Liver (tissue), 9 donors: Measurements from ENCODE around the gene HSD3B7. TPM values are rescaled to one million over a fixed set of nuclear protein-coding genes. Genes with fewer than 3 reads are reported as not detected.

ENCODE experiments used
- DNase-seq: peaks from one replicate; pipeline ENCODE4 v3.0.0-alpha.2; 2017; ENCODE audit warnings: low spot score
- H3K27ac ChIP-seq, 2 donors: one replicate each; pipeline ENCODE4 v1.7.0; 2013; ENCODE audit warnings: inconsistent platforms in 2 of 2, low read length in 2 of 2, control low read depth in 1 of 2, low read depth in 1 of 2, mild to moderate bottlenecking in 1 of 2
- H3K27me3 ChIP-seq, 4 donors: one replicate each; pipeline versions ENCODE4 v1.6.1 to v1.7.0; 2013; ENCODE audit warnings: low read length in 3 of 4, inconsistent platforms in 1 of 4, mild to moderate bottlenecking in 1 of 4, moderate library complexity in 1 of 4; ENCODE audit not compliant: control insufficient read depth in 4 of 4, insufficient read depth in 4 of 4
- H3K36me3 ChIP-seq, 4 donors: one replicate each; pipeline versions ENCODE4 v1.6.1 to v1.7.0; 2013; ENCODE audit warnings: low read length in 3 of 4, mild to moderate bottlenecking in 3 of 4, low read depth in 1 of 4, moderate library complexity in 1 of 4; ENCODE audit not compliant: control insufficient read depth in 4 of 4, insufficient read depth in 3 of 4
- H3K4me1 ChIP-seq, 4 donors: one replicate each; pipeline versions ENCODE4 v1.6.1 to v1.7.0; 2013; ENCODE audit warnings: low read length in 3 of 4, mild to moderate bottlenecking in 3 of 4, moderate library complexity in 1 of 4; ENCODE audit not compliant: control insufficient read depth in 4 of 4, insufficient read depth in 4 of 4
- H3K4me3 ChIP-seq, 3 donors: one replicate each; pipeline versions ENCODE4 v1.6.1 to v1.7.0; 2013; ENCODE audit warnings: low read length in 3 of 3, control low read depth in 1 of 3, low read depth in 1 of 3, mild to moderate bottlenecking in 1 of 3
- H3K9ac ChIP-seq, 2 donors: one replicate each; pipeline ENCODE4 v1.7.0; 2013; ENCODE audit warnings: low read length in 2 of 2, mild to moderate bottlenecking in 2 of 2, moderate library complexity in 2 of 2, control low read depth in 1 of 2, low read depth in 1 of 2
- H3K9me3 ChIP-seq, 4 donors: one replicate each; pipeline versions ENCODE4 v1.6.1 to v1.7.0; 2013; ENCODE audit warnings: low read length in 3 of 4; ENCODE audit not compliant: control insufficient read depth in 4 of 4
- ATF3 ChIP-seq: IDR thresholded peaks from 2 replicates; pipeline ENCODE4 v1.6.1; 2016; ENCODE audit warnings: antibody characterized with exemption
- CTCF ChIP-seq: fragments of 150-350 bp; IDR thresholded peaks from 2 replicates; pipeline ENCODE4 v1.5.1; 2017; ENCODE audit warnings: improper control_type of control experiment, low read depth, low read length; ENCODE audit not compliant: missing input control
- EGR1 ChIP-seq, 2 donors: IDR thresholded peaks; 2 replicates each; pipeline ENCODE4 v1.6.1; 2016 to 2018; ENCODE audit warnings: antibody characterized with exemption in 2 of 2, low read depth in 2 of 2
- FOXA1 ChIP-seq: IDR thresholded peaks from 2 replicates; pipeline ENCODE4 v1.6.1; 2016; ENCODE audit warnings: antibody characterized with exemption
- FOXA2 ChIP-seq: IDR thresholded peaks from 2 replicates; pipeline ENCODE4 v1.6.1; 2016; ENCODE audit warnings: antibody characterized with exemption
- GABPA ChIP-seq, 2 donors: IDR thresholded peaks in 1 of 2; conservative IDR thresholded peaks in 1 of 2; 2 replicates each; pipeline ENCODE4 v1.6.1; 2016; ENCODE audit warnings: antibody characterized with exemption in 2 of 2, mild to moderate bottlenecking in 1 of 2, moderate library complexity in 1 of 2
- HNF4A ChIP-seq, 2 donors: conservative IDR thresholded peaks; 2 replicates each; pipeline ENCODE4 v1.6.1; 2016; ENCODE audit warnings: antibody characterized with exemption in 2 of 2, mild to moderate bottlenecking in 2 of 2
- HNF4G ChIP-seq: IDR thresholded peaks from 2 replicates; pipeline ENCODE4 v1.6.1; 2016; ENCODE audit warnings: antibody characterized with exemption
- JUND ChIP-seq, 2 donors: IDR thresholded peaks; 2 replicates each; pipeline ENCODE4 v1.6.1; 2016; ENCODE audit warnings: antibody characterized with exemption in 2 of 2
- MAX ChIP-seq: IDR thresholded peaks from 2 replicates; pipeline ENCODE4 v1.6.1; 2016; ENCODE audit warnings: antibody characterized with exemption
- NR2F2 ChIP-seq: IDR thresholded peaks from 2 replicates; pipeline ENCODE4 v1.6.1; 2016; ENCODE audit warnings: antibody characterized with exemption
- RAD21 ChIP-seq, 2 donors: IDR thresholded peaks; 2 replicates each; pipeline ENCODE4 v1.6.1; 2016; ENCODE audit warnings: antibody characterized with exemption in 2 of 2, mild to moderate bottlenecking in 2 of 2
- REST ChIP-seq: IDR thresholded peaks from 2 replicates; pipeline ENCODE4 v1.6.1; 2016; ENCODE audit warnings: antibody characterized with exemption, mild to moderate bottlenecking
- RXRA ChIP-seq, 2 donors: IDR thresholded peaks; 2 replicates each; pipeline ENCODE4 v1.6.1; 2017 to 2018; ENCODE audit warnings: antibody characterized with exemption in 2 of 2, mild to moderate bottlenecking in 1 of 2
- SP1 ChIP-seq: IDR thresholded peaks from 2 replicates; pipeline ENCODE4 v1.6.1; 2018; ENCODE audit warnings: antibody characterized with exemption, mild to moderate bottlenecking
- TAF1 ChIP-seq: conservative IDR thresholded peaks from 2 replicates; pipeline ENCODE4 v1.6.1; 2016; ENCODE audit warnings: antibody characterized with exemption, mild to moderate bottlenecking
- YY1 ChIP-seq: IDR thresholded peaks from 2 replicates; pipeline ENCODE4 v1.6.1; 2016; ENCODE audit warnings: antibody characterized with exemption, mild to moderate bottlenecking
- ZBTB33 ChIP-seq: IDR thresholded peaks from 2 replicates; pipeline ENCODE4 v1.6.1; 2016; ENCODE audit warnings: antibody characterized with exemption
- WGBS: extraction: QIAGEN DNeasy Blood & Tissue Kit; methylation state at CpG from one replicate; pipeline ENCODE4 v1.1.7; 2013; 5-methylcytosine and 5-hydroxymethylcytosine counted together
- polyA plus RNA-seq, 2 donors: library from polyadenylated mRNA; stranded (reverse) in 1 of 2; unstranded in 1 of 2; fragments of 200-250 nt in 1 of 2; fragments of >200 nt in 1 of 2; fragmentation: Nextera tagmentation in 1 of 2; extraction: Ambion mirVana in 1 of 2; gene quantifications; one replicate each; pipeline versions ENCODE4 v1.2.1 to v1.2.3, GENCODE V29; 2013 to 2015
- total RNA-seq, 2 donors: library from RNA; depleted of rRNA; stranded (reverse); fragments of >200 nt; gene quantifications; one replicate each; pipeline ENCODE4 v1.2.3, GENCODE V29; 2014
- donor health status: healthy.
- donor health status: healthy.
- donor health status: healthy.
- donor health status: healthy.
- donor health status: healthy.

Gene HSD3B7
- total and polyA plus RNA-seq, 4 donors = 23.9 to 93.9 (median 79.4) TPM

- peaks cover 6 to 55% (median 41%) of the 10 kb centered on the region in 4 donors for H3K4me1 ChIP-seq
- peak; percentile 97 for DNase-seq
- peaks cover 10 to 33% (median 24%) of the 10 kb centered on the region in 4 donors for H3K36me3 ChIP-seq
- no peak for TF ChIP-seq FOXA1
- peak in 1 of 2 donors; percentile 39 for TF ChIP-seq EGR1 (IDR thresholded peaks at IDR 0.05; ENCODE audit: low read depth in 2 of 2)
- TF ChIP-seq REST = peak; percentile 52
- TF ChIP-seq ATF3 = no peak
- no peak for TF ChIP-seq HNF4G
- TF ChIP-seq MAX = peak; percentile 23
- peak; percentile 56 to 85 for TF ChIP-seq GABPA (IDR thresholded peaks at IDR 0.05 in 1 of 2, conservative IDR thresholded peaks at IDR 0.05 in 1 of 2)
- no peak for TF ChIP-seq RXRA (IDR thresholded peaks at IDR 0.05)
- peak in 1 of 2 donors; percentile 21 for TF ChIP-seq RAD21 (IDR thresholded peaks at IDR 0.05)
- TF ChIP-seq FOXA2 = no peak
- TF ChIP-seq SP1 = peak; percentile 80
- TF ChIP-seq ZBTB33 = peak; percentile 59
- TF ChIP-seq NR2F2 = peak; percentile 9
- peak in 1 of 2 donors; percentile 52 for TF ChIP-seq JUND (IDR thresholded peaks at IDR 0.05)
- no peak for TF ChIP-seq CTCF
- TF ChIP-seq YY1 = peak; percentile 66
- TF ChIP-seq TAF1 = peak; percentile 51
- peak in 1 of 2 donors; percentile 18 for TF ChIP-seq HNF4A (conservative IDR thresholded peaks at IDR 0.05)
- H3K9me3 ChIP-seq = no peaks in the 10 kb centered on the region
- H3K27ac ChIP-seq = peak within 1 kb of the TSS; percentile 98
- H3K9ac ChIP-seq = peak within 1 kb of the TSS; percentile 84 to 90
- H3K4me3 ChIP-seq = peak within 1 kb of the TSS; percentile 62 to 96 (median 89)
- WGBS = under 1% methylated on average over 85 of the region's 85 CpGs
- H3K27me3 ChIP-seq = no peaks in the 10 kb centered on the region
Measured at GRCh38 chr16:30957456-30958174, 27.4 kb upstream of the HSD3B7 start, which contains the start of gene SETD1A. TSS of gene SETD1A (plus strand) at chr16:30957754. CDS start at chr16:30958732, 978 bp downstream.
